HepG2 (cell line): ENCODE results near the gene C2CD3. TPM values are rescaled to one million over a fixed set of nuclear protein-coding genes. Genes with fewer than 3 reads are reported as not detected.

Experiments
- ATAC-seq: fragments of 200-7000 bp; cut with Tn5 transposase; 3 replicates; pipeline ENCODE4 v1.9.1; 2020; ENCODE audit warnings: mild to moderate bottlenecking, moderate library complexity
- BruUV-seq: library from RNA; stranded (reverse); fragments of 400-500 nt; replicated peaks from 2 replicates; lab custom pipeline; 2021; lab: Mats Ljungman, UMichigan
- CTCF ChIA-PET: fragments of 300-600 bp; formaldehyde crosslinking; extraction: SDS; loops from one replicate; lab custom pipeline; 2021; ENCODE audit warnings: low total read pairs, inconsistent platforms, low intra/inter-chr PET ratio; lab: Yijun Ruan, JAX
- POLR2A ChIA-PET: fragments of 350-600 bp; sonication (Branson Sonifier 250); formaldehyde crosslinking; loops from one replicate; lab custom pipeline; 2020; ENCODE audit warnings: antibody characterized with exemption, inconsistent platforms; lab: Yijun Ruan, JAX
- DNase-seq: peaks from one replicate; pipeline ENCODE4 v3.0.0-alpha.2; 2015; ENCODE audit warnings: low spot score
- FAIRE-seq: peaks from 3 replicates; lab custom pipeline; 2011; peaks lifted over from hg19 to GRCh38; lab: Jason Lieb, UNC
- H2AFZ ChIP-seq: one replicate; pipeline ENCODE4 v1.6.1; 2011; ENCODE audit warnings: low read length, inconsistent platforms
- H3K27ac ChIP-seq: fragments of 300-600 bp; 3 replicates; pipeline ENCODE4 v1.8.0; 2011; ENCODE audit warnings: mixed run types, mild to moderate bottlenecking, mixed read lengths, low read length, inconsistent platforms; ENCODE audit not compliant: insufficient read depth; ENCODE audit errors: extremely low read length
- H3K27me3 ChIP-seq, 2 experiments: fragments of 200-600 bp in 1 of 2; 2 replicates in 1 of 2; 3 replicates in 1 of 2; pipeline versions ENCODE4 v1.6.0 to v1.8.0; 2011; ENCODE audit warnings: low read length in 2 of 2, mild to moderate bottlenecking in 2 of 2, moderate library complexity in 2 of 2, inconsistent platforms in 1 of 2; ENCODE audit not compliant: insufficient read depth in 2 of 2, control insufficient read depth in 1 of 2
- H3K36me3 ChIP-seq, 2 experiments: fragments of 200-600 bp in 1 of 2; replicated peaks in 1 of 2; 2 replicates in 1 of 2; 3 replicates in 1 of 2; pipeline versions ENCODE4 v1.5.1 to v1.8.0; 2011; ENCODE audit warnings: low read length in 2 of 2, inconsistent platforms in 1 of 2; ENCODE audit not compliant: insufficient read depth in 2 of 2, control insufficient read depth in 1 of 2
- H3K4me1 ChIP-seq: 2 replicates; pipeline ENCODE4 v1.5.1; 2012; ENCODE audit warnings: low read length, inconsistent platforms; ENCODE audit not compliant: insufficient read depth
- H3K4me2 ChIP-seq: 2 replicates; pipeline ENCODE4 v1.6.0; 2011; ENCODE audit warnings: low read depth, low read length, inconsistent platforms
- H3K4me3 ChIP-seq, 3 experiments: fragments of 200-600 bp in 1 of 3; sonication (generic), shearing (Covaris generic) in 1 of 3; replicated peaks in 1 of 3; 2 replicates each; pipeline ENCODE4 v1.5.1; 2011 to 2016; ENCODE audit warnings: low read length in 3 of 3, inconsistent platforms in 2 of 3, low read depth in 2 of 3, mild to moderate bottlenecking in 2 of 3, control low read depth in 1 of 3, mixed read lengths in 1 of 3; ENCODE audit not compliant: insufficient read depth in 1 of 3
- H3K79me2 ChIP-seq: one replicate; pipeline ENCODE4 v1.6.1; 2011; ENCODE audit warnings: low read length, inconsistent platforms; ENCODE audit not compliant: insufficient read depth
- H3K9ac ChIP-seq: 2 replicates; pipeline ENCODE4 v1.6.0; 2011; ENCODE audit warnings: mild to moderate bottlenecking, low read depth, low read length, inconsistent platforms; ENCODE audit not compliant: insufficient read depth
- H3K9me3 ChIP-seq: 2 replicates; pipeline ENCODE4 v1.5.1; 2012; ENCODE audit warnings: mild to moderate bottlenecking, low read length
- H4K20me1 ChIP-seq: 2 replicates; pipeline ENCODE4 v1.6.0; 2011; ENCODE audit warnings: inconsistent platforms, mild to moderate bottlenecking, low read length, moderate library complexity; ENCODE audit not compliant: insufficient read depth
- MAFF ChIP-seq: IDR thresholded peaks from 2 replicates; pipeline ENCODE4 v1.6.1; 2011; ENCODE audit warnings: low read depth, low read length, improper control_type of control experiment
- MAFK ChIP-seq, 2 experiments: IDR thresholded peaks in 1 of 2; conservative IDR thresholded peaks in 1 of 2; 2 replicates each; pipeline ENCODE4 v1.6.1; 2011; ENCODE audit warnings: improper control_type of control experiment in 2 of 2, low read length in 2 of 2
- NR2C2 ChIP-seq: sonication (generic); formaldehyde crosslinking; IDR thresholded peaks from 2 replicates; pipeline ENCODE4 v1.4.0; 2020; ENCODE audit warnings: missing genetic modification reagents, mild to moderate bottlenecking, moderate library complexity, borderline replicate concordance
- NR2F2 ChIP-seq: IDR thresholded peaks from 2 replicates; pipeline ENCODE4 v1.6.1; 2012; ENCODE audit warnings: low read depth, inconsistent platforms, borderline replicate concordance
- TOE1 ChIP-seq: sonication (generic); formaldehyde crosslinking; IDR thresholded peaks from 2 replicates; pipeline ENCODE4 v1.4.0; 2020; ENCODE audit warnings: mild to moderate bottlenecking, missing genetic modification reagents
- ZNF382 ChIP-seq: sonication (generic); formaldehyde crosslinking; IDR thresholded peaks from 2 replicates; pipeline ENCODE4 v1.5.0; 2020; ENCODE audit warnings: missing genetic modification reagents, mild to moderate bottlenecking, borderline replicate concordance
- ZNF430 ChIP-seq: sonication (generic); formaldehyde crosslinking; IDR thresholded peaks from 2 replicates; pipeline ENCODE4 v1.9.0; 2021; ENCODE audit warnings: mild to moderate bottlenecking, missing genetic modification reagents
- ZNF674 ChIP-seq: sonication (generic); formaldehyde crosslinking; IDR thresholded peaks from 2 replicates; pipeline ENCODE4 v1.5.0; 2020; ENCODE audit warnings: low read depth, mild to moderate bottlenecking, missing genetic modification reagents
- WGBS: methylation state at CpG from one replicate; pipeline ENCODE4 v1.1.6; 2017; ENCODE audit warnings: low lambda C conversion rate; 5-methylcytosine and 5-hydroxymethylcytosine counted together
- in situ Hi-C: cut with HindIII; loops from 2 replicates; pipeline ENCODE4 v1.10.0; 2017; ENCODE audit warnings: low pct_unique_long_range_greater_than_20kb; ENCODE audit not compliant: extremely low pct_ligation_motif_present
- intact Hi-C: fragments of 100-400 bp; cut with micrococcal nuclease; formaldehyde crosslinking; loops from one replicate; pipeline ENCODE4 v1.10.0; 2022; ENCODE audit not compliant: unreplicated experiment
- polyA plus RNA-seq, 8 experiments: library from polyadenylated mRNA; depleted of rRNA in 3 of 8; stranded (reverse) in 7 of 8; unstranded in 1 of 8; fragments of >200 nt; fragmentation: Illumina TruSeq in 4 of 8; extraction: Trizol in 4 of 8; gene quantifications; 2 replicates each; pipeline versions ENCODE4 v1.2.1 to v1.2.3, GENCODE V29; 2011 to 2016; ENCODE audit warnings: low read depth in 4 of 8, missing spikeins in 1 of 8, mixed read lengths in 1 of 8; ENCODE audit not compliant: insufficient read depth in 1 of 8
- total RNA-seq, 5 experiments: library from RNA; depleted of rRNA; stranded (reverse); fragments of >200 nt; fragmentation: Illumina TruSeq; extraction: Trizol; gene quantifications; 2 replicates each; pipeline ENCODE4 v1.2.3, GENCODE V29; 2016; ENCODE audit warnings: low read depth in 1 of 5
- TF ChIP-seq, protein P1 (sequence below): sonication (generic); formaldehyde crosslinking; IDR thresholded peaks from one replicate; pipeline ENCODE4 v1.5.1; 2020; ENCODE audit warnings: mild to moderate bottlenecking, missing genetic modification reagents; ENCODE audit errors: not compliant biosample characterization

Gene C2CD3
- total and polyA plus RNA-seq, 2 of the 13 experiments (the other 11 are each of a cell fraction or from before 2014, with no cell fraction given) = 5.5 to 6.4 TPM

DNA sequence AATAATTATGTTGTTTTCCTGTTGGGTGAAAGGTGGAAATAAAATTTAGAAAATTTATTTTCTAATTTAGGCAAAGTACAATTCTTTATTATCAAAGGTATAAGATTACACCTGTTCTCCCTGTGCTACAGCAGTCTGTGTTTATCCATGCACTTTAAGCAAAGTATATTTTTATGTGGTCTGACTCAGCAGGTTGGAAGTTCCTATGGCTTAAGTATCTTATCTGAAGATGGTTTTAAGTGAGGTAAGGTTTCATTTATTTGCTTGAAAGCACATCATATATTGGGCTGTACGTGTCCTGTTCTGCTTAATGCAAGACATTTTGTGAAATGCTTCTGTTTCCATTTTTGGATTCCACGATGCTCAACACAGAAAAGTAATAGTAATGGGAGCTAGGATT, 14.9 kb upstream of the C2CD3 start (continued):
- TF ChIP-seq ZNF430 (CRISPR knock-in tag) = no peak

DNA sequence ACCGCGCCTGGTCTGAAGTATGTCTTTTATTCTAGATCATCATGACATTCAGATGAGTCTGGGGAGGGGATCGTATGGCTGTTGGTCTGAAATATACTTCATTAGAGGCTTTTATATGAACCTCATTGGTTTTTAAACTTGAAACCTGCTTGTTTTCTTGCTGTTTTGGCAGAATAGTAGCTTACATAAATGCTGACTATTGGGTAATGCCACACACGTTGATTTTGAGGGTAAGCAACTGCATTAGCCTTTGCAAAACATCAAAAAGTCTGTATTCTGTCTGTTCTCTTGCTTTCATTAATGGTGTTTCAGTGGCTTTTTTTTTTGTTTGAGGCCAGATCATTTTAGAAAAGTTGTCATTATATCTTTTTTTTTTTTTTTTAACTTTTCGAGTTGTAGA, 14.5 kb upstream of the C2CD3 start:
- Histone ChIP-seq H3K27me3 (no peaks in the 10 kb centered on the region), H3K36me3 (peaks cover 0 to 22% of the 10 kb centered on the region in 2 experiments; a peak in 1 of 5 replicates), H4K20me1 (no peaks in the 10 kb centered on the region), H3K9ac (no peak overlapping the region), H3K27ac (no peak overlapping the region), H3K4me3 (no peak overlapping the region), H3K9me3 (no peaks in the 10 kb centered on the region), H3K79me2 (peaks cover 43% of the 10 kb centered on the region), H3K4me1 (no peaks in the 10 kb centered on the region), H3K4me2 (no peak overlapping the region), H2AFZ (no peak overlapping the region)
- ATAC-seq (no peak), FAIRE-seq (no peak), DNase-seq (no peak)
- BruUV-seq = no TSS peak
- CTCF ChIA-PET = no interaction called here
- in situ Hi-C loops (no loop called here), intact Hi-C loops (no loop called here)
- TF ChIP-seq MAFF = peak; percentile 70
- TF ChIP-seq NR2C2 (CRISPR knock-in tag) = no peak
- no peak for TF ChIP-seq NR2F2
- TF ChIP-seq MAFK (conservative IDR thresholded peaks at IDR 0.05 in 1 of 2, IDR thresholded peaks at IDR 0.05 in 1 of 2; ENCODE audit: low read length in 2 of 2) = peak; percentile 52 to 74
- WGBS = 93% methylated on average over 5 of the region's 5 CpGs
- POLR2A ChIA-PET = interaction anchor here (2.9 kb wide), 1 partner anchor 14 kb away, joined by 8 read pairs; the partner anchor contains the start of genes C2CD3 and PPME1

DNA sequence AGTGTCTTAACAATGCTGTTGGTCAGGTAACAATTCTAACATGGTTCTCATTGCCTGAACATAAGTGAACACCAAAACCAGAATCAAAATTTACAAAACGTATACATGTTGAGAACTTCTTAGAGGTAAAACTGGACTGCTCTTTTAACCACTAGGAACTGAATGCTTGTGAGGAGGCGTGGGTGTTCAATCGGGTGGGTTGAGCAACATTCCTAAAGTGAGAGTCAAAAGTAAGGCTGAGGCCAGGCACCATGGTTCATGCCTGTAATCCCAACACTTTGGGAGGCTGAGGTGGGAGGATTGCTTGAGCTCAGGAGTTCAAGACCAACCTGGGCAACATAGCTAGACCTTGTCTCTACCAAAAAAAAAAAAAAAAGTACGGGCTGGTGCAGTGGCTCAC, 11.8 kb upstream of the C2CD3 start:
- Histone ChIP-seq H3K4me2 (no peak overlapping the region), H3K9me3 (no peaks in the 10 kb centered on the region), H3K4me3 (no peak overlapping the region), H2AFZ (no peak overlapping the region), H4K20me1 (no peaks in the 10 kb centered on the region), H3K27ac (no peak overlapping the region), H3K27me3 (no peaks in the 10 kb centered on the region), H3K4me1 (peaks cover 7% of the 10 kb centered on the region; the same call in 1 of the 2 replicates), H3K79me2 (peaks cover 58% of the 10 kb centered on the region), H3K36me3 (peaks cover 0 to 10% of the 10 kb centered on the region in 2 experiments; a peak in 1 of 5 replicates), H3K9ac (no peak overlapping the region)
- DNase-seq (no peak), ATAC-seq (no peak), FAIRE-seq (no peak)
- ChIA-PET POLR2A (no interaction called here), CTCF (no interaction called here)
- 96% methylated on average over 4 of the region's 4 CpGs for WGBS
- BruUV-seq = no TSS peak
- intact Hi-C loops (no loop called here), in situ Hi-C loops (no loop called here)
- TF ChIP-seq, protein P1, sequence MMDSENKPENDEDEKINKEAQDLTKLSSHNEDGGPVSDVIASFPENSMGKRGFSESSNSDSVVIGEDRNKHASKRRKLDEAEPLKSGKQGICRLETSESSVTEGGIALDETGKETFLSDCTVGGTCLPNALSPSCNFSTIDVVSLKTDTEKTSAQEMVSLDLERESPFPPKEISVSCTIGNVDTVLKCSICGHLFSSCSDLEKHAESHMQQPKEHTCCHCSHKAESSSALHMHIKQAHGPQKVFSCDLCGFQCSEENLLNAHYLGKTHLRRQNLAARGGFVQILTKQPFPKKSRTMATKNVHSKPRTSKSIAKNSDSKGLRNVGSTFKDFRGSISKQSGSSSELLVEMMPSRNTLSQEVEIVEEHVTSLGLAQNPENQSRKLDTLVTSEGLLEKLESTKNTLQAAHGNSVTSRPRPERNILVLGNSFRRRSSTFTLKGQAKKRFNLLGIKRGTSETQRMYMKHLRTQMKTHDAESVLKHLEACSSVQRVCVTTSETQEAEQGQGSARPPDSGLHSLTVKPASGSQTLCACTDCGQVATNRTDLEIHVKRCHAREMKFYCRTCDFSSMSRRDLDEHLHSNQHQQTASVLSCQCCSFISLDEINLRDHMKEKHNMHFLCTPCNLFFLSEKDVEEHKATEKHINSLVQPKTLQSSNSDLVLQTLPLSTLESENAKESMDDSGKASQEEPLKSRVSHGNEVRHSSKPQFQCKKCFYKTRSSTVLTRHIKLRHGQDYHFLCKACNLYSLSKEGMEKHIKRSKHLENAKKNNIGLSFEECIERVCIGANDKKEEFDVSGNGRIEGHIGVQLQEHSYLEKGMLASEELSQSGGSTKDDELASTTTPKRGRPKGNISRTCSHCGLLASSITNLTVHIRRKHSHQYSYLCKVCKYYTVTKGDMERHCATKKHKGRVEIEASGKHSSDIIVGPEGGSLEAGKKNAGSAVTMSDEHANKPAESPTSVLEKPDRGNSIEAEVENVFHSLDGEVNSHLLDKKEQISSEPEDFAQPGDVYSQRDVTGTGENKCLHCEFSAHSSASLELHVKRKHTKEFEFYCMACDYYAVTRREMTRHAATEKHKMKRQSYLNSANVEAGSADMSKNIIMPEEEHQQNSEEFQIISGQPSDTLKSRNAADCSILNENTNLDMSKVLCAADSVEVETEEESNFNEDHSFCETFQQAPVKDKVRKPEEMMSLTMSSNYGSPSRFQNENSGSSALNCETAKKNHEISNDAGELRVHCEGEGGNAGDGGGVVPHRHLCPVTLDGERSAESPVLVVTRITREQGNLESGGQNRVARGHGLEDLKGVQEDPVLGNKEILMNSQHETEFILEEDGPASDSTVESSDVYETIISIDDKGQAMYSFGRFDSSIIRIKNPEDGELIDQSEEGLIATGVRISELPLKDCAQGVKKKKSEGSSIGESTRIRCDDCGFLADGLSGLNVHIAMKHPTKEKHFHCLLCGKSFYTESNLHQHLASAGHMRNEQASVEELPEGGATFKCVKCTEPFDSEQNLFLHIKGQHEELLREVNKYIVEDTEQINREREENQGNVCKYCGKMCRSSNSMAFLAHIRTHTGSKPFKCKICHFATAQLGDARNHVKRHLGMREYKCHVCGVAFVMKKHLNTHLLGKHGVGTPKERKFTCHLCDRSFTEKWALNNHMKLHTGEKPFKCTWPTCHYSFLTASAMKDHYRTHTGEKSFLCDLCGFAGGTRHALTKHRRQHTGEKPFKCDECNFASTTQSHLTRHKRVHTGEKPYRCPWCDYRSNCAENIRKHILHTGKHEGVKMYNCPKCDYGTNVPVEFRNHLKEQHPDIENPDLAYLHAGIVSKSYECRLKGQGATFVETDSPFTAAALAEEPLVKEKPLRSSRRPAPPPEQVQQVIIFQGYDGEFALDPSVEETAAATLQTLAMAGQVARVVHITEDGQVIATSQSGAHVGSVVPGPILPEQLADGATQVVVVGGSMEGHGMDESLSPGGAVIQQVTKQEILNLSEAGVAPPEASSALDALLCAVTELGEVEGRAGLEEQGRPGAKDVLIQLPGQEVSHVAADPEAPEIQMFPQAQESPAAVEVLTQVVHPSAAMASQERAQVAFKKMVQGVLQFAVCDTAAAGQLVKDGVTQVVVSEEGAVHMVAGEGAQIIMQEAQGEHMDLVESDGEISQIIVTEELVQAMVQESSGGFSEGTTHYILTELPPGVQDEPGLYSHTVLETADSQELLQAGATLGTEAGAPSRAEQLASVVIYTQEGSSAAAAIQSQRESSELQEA (CRISPR knock-in tag) = no peak
- TF ChIP-seq ZNF382 (CRISPR knock-in tag) (no peak), TOE1 (CRISPR knock-in tag) (no peak), ZNF674 (CRISPR knock-in tag) (no peak)
